ENCODE results near the gene PTPN23. TPM values are rescaled to one million over a fixed set of nuclear protein-coding genes. Genes with fewer than 3 reads are reported as not detected.
"Not testable (repeated sequence)": the region's sequence is repeated elsewhere in the genome, so short reads cannot be mapped to it uniquely, and the experiment has no call there.

The PTPN23 gene
- total and polyA plus RNA-seq, 3 donors from 2014 or later, result 30.5 to 141 (median 89.3) TPM

DNA sequence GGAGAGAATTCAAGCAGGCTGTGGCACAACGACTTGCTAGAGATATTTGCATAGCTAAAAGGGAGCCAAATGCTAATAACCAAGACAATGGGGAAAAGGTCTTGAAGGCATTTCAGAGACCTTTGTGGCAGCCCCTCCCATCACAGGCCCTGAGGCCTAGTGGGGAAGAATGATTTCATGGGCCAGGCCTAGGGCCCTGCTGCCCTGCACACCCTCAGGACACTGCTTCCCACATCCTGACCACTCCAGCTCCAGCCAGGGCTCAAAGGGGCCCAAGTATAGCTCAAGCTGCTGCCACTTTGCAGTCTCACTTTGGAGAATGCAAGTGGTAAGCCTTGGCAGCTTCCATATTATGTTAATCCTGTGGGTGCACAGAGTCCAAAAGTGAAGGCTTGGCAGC, 21.5 kb upstream of the PTPN23 start:
- DNase-seq, result no peak
- TF ChIP-seq, protein P1, sequence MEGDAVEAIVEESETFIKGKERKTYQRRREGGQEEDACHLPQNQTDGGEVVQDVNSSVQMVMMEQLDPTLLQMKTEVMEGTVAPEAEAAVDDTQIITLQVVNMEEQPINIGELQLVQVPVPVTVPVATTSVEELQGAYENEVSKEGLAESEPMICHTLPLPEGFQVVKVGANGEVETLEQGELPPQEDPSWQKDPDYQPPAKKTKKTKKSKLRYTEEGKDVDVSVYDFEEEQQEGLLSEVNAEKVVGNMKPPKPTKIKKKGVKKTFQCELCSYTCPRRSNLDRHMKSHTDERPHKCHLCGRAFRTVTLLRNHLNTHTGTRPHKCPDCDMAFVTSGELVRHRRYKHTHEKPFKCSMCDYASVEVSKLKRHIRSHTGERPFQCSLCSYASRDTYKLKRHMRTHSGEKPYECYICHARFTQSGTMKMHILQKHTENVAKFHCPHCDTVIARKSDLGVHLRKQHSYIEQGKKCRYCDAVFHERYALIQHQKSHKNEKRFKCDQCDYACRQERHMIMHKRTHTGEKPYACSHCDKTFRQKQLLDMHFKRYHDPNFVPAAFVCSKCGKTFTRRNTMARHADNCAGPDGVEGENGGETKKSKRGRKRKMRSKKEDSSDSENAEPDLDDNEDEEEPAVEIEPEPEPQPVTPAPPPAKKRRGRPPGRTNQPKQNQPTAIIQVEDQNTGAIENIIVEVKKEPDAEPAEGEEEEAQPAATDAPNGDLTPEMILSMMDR (IDR thresholded peaks at IDR 0.05), result no peak
- no peak for TF ChIP-seq POLR2A (IDR thresholded peaks at IDR 0.05)
- no peaks in the 10 kb centered on the region for H3K36me3 ChIP-seq (ENCODE audit: low read depth, missing control alignments)
- 69 to 81% methylated on average over 1 of the region's 1 CpG for WGBS, 2 donors
- no peaks in the 10 kb centered on the region for H3K27me3 ChIP-seq
- no peak overlapping the region for H3K4me3 ChIP-seq
- no peaks in the 10 kb centered on the region for H3K4me1 ChIP-seq
- H3K27ac ChIP-seq, result no peak overlapping the region
- intact Hi-C loops (cut with DNase I; ENCODE audit: low total_unique reads), result no loop called here
- H3K9me3 ChIP-seq, result no peaks in the 10 kb centered on the region

DNA sequence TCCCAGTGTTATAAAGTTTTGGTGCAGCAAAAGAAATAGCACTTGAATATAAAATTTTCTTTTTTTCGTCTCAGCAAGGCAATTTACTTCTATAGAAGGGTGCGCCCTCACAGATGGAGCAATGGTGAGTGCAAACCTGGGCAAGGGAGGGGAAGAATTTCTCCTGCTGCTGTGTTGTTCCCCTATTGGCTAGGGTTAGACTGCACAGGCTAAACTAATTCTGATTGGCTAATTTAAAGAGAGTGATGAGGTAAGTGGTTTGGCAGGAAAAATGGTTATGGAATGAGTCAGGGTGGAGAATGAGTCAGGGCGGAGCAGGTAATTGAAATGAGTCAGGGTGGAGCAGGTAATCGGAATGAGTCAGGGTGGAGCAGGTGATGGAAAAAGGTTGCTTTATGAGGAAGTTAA, 20.7 kb upstream of the PTPN23 start:
- H3K27ac ChIP-seq; H3K27me3 ChIP-seq; intact Hi-C loops (cut with DNase I; ENCODE audit: low total_unique reads); H3K4me1 ChIP-seq; DNase-seq; H3K9me3 ChIP-seq; H3K36me3 ChIP-seq (ENCODE audit: low read depth, missing control alignments); H3K4me3 ChIP-seq: not testable (repeated sequence)
- 83 to 95% methylated on average over 4 of the region's 4 CpGs for WGBS, 2 donors

DNA sequence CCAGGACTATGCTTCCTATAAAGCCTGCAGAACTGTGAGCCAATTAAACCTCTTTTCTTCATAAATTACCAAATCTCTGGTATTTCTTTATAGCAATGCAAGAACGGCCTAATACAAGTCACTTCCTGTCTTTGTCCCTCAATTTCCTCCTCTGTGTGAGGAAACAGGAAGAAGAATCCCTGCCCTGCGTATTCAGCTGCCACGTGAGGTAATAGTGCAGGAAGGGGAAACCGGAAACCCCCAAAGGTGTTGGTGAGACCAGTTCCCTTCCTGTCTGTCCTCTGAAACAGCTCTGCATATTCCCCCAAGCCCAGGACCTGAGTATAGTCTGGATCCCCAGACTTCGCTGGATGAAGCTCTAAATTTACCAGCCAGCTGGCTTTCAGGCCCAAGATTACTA, 18.1 kb upstream of the PTPN23 start:
- no peak overlapping the region for H3K27ac ChIP-seq
- H3K36me3 ChIP-seq (ENCODE audit: low read depth, missing control alignments), result no peaks in the 10 kb centered on the region
- H3K4me1 ChIP-seq, result no peaks in the 10 kb centered on the region
- no peak for DNase-seq
- WGBS, 2 donors, result 86 to 90% methylated on average over 5 of the region's 5 CpGs
- no peak overlapping the region for H3K4me3 ChIP-seq
- H3K9me3 ChIP-seq, result no peaks in the 10 kb centered on the region
- no peak for TF ChIP-seq POLR2A (IDR thresholded peaks at IDR 0.05)
- TF ChIP-seq, protein P1 (IDR thresholded peaks at IDR 0.05), result no peak
- intact Hi-C loops (cut with DNase I; ENCODE audit: low total_unique reads), result no loop called here
- no peaks in the 10 kb centered on the region for H3K27me3 ChIP-seq

DNA sequence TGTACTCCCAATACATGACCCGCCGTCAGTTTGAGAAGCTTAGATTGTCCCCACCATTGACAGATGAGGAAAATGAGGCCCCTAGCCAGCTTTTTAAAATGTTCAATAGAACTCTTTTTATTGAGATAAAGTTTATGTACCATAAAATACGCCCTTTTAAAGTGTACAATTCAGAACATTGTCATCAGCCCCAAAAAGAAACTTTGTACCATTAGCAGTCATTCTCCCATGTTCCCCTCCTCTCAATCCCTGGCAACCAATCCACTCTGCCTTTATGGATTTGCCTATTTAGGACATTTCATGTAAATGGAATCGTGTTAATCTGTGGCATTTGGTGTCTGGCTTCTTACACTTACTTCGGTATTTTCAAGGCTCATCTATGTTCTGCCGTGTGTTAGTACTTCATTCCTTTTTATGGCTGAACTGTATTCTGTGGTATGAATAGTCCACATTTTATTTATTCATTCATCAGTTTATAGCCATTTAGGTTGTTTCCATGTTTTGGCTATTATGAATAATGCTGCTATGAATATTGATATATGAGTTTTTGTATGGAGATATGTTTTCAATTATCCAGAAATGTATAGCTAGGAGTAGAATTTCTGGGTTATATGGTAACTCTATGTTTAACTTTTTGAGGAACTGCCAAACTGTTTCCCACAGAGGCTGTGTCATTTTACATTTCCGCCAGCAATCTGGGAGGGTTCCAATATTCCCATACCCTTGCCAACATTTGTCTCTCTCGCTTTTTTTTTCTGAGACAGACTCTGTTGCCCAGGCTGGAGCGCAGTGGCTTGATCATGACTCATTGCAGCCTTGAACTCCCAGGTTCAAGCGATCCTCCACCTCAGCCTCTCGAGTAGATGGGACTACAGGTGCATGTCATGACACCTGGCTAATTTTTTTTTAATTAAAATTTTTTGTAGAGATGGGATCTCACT, 15.3 kb upstream of the PTPN23 start:
- no peaks in the 10 kb centered on the region for H3K36me3 ChIP-seq (ENCODE audit: low read depth, missing control alignments)
- H3K27ac ChIP-seq, result no peak overlapping the region
- DNase-seq, result no peak
- 57 to 60% methylated on average over 11 of the region's 11 CpGs for WGBS, 2 donors
- H3K27me3 ChIP-seq, result no peaks in the 10 kb centered on the region
- no peak for TF ChIP-seq POLR2A (IDR thresholded peaks at IDR 0.05)
- TF ChIP-seq, protein P1 (IDR thresholded peaks at IDR 0.05), result no peak
- H3K9me3 ChIP-seq, result no peaks in the 10 kb centered on the region
- H3K4me3 ChIP-seq, result no peak overlapping the region
- no peaks in the 10 kb centered on the region for H3K4me1 ChIP-seq
- intact Hi-C loops (cut with DNase I; ENCODE audit: low total_unique reads), result no loop called here

DNA sequence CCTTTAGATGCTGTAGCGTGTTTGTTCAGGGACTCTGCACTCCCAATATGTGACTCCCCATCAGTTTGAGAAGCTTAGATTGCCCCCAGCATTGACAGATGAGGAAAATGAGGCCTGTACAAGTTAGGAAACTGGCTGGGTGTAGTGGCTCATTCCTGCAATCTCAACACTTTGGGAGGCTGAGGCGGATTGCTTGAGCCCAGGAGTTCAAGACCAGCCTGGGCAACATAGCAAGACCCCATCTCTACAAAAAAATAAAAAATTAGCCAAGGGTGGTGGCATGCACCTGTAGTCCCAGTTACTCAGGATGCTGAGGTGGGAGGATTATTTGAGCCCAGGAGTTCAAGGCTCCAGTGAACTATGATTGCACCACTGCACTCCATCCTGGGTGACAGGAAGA, 14.0 kb upstream of the PTPN23 start:
- WGBS, 2 donors, result 94 to 96% methylated on average over 2 of the region's 2 CpGs

More for the DNA sequence above, 14.0 kb upstream of the PTPN23 start:
- Histone ChIP-seq H3K4me1 (no peaks in the 10 kb centered on the region), H3K27me3 (no peaks in the 10 kb centered on the region), H3K27ac (no peak overlapping the region), H3K36me3 (ENCODE audit: low read depth, missing control alignments) (no peaks in the 10 kb centered on the region), H3K9me3 (no peaks in the 10 kb centered on the region), H3K4me3 (no peak overlapping the region)
- no peak for TF ChIP-seq POLR2A (IDR thresholded peaks at IDR 0.05)
- TF ChIP-seq, protein P1 (IDR thresholded peaks at IDR 0.05), result no peak
- DNase-seq, result no peak
- intact Hi-C loops (cut with DNase I; ENCODE audit: low total_unique reads), result no loop called here

All from testis (tissue), 3 donors.